ENCODE data around the gene CHST8. TPM values are rescaled to one million over a fixed set of nuclear protein-coding genes. Genes with fewer than 3 reads are reported as not detected.

The CHST8 gene
- total RNA-seq, 2 experiments from 2014 or later = not detected

DNA sequence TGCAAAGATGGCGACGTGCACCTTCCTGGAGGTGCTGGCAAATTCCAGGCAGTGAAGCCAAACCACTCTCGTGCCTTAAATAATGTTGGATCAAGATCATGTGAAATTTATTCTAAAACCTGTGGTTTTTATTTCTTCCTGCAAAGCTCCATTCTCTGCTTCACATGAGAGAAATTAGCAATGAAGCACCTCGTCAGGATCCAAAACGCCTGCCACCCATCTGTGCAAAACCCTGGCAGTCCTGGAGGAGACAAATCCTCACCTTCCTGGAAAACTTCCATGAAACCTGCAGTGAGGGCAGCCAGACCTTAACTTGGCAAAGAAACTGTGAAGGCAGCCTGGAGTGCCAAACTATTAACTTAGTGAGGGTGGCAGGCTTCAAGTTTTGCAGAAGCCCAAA, 47.6 kb downstream of the CHST8 start:
- ChIA-PET CTCF (no interaction called here), POLR2A (no interaction called here)

DNA sequence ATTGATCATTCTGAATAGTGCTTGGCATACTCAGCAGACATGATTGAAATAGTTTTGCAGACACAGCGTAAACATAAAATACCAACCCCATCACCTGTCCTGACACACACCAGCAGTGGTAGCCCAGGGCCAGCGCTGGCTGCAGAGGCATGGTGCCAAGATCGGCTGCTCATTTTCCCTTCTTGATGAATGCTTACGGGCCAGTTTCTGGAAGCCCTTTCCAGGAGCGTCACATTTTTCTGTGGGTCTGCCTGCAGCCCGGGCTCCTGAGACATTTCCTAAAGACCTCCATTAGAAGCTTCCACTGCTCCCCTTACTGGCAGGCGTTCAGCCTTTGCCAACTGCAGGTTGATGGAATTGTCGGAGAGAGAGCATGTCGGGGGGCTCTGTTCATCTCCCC, 48.6 kb downstream of the CHST8 start:
- POLR2A ChIA-PET = no interaction called here
- CTCF ChIA-PET = no interaction called here

DNA sequence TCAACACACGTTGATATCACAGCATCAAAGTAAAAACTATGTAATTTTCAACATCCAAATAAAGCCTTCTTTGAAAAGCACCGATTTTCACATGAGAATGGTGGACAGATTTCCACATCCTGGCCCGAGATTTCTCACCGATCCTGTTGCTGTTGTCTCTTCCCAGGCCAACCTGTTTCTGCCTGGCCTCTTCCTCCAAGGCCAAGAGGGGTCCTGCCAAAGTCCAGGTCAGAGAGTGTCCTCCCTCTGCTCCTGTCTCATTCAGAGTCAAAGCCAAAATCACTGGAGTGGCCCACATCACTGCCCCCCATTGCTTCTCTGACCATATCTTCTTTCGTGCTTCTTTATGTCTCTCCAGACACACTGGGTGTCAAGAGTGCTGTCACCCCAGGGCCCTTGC, 49.5 kb downstream of the CHST8 start:
- POLR2A ChIA-PET = no interaction called here

DNA sequence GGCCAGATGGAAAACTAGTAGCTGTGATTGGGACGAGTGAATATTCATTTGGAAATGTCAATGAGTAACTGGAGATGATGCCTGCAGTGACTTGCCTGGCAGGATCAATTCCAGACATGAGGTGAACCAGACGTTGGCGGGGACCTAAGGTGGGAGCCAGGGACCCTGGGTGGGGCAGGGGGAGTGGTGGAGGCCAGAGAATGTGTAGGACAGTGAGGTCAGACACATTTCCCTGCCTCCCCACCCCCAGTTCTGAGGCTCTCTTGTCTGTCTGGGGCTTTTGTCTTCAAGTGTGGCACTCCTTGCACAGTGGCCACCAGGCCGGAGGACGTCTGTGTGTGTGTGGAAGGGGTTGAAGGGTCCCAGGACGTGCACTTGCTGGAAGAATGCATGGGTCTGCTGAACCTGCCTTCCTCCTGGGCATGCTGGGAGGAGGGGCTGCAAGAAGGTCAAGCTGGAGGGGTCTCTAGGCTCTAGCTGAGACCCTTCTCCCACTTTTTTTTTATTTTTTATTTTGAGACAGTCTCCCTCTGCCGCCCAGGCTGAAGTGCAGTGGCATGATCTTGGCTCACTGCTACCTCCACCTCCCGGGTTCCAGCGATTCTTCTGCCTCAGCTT, 51.6 kb downstream of the CHST8 start:
- POLR2A ChIA-PET = no interaction called here
- CTCF ChIA-PET = no interaction called here

More for the DNA sequence above, 49.5 kb downstream of the CHST8 start:
- CTCF ChIA-PET = no interaction called here

DNA sequence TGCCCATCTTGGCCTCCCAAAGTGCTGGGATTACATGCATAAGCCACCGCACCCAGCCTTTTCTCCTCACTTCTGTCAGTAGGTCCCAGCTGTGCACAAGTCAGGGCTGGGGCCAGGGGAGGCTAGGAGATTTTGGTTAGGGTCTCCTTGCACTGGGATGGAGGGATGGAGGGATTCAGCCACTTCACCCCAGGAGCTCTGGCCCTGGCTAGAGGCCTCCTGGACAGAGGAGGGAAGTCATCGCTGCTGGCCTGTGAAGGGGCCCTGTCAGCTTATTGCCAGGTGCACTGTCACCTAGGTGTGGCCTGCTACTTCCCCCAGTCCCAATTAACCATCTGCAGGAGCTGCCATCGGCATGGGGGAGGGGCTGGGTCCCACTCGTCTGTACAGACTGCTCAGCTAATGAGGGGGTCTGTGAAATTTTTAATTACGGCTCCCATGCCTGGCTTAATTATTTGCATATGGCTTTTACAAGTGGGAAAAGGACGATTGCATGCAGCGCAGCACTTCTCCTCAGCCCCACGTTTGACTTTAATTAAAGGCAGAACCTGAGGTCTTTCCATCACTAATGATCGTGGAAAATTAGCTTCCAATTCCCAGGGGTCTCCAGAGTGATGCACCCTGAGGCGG, 52.4 kb downstream of the CHST8 start:
- POLR2A ChIA-PET = no interaction called here
- CTCF ChIA-PET = no interaction called here

DNA sequence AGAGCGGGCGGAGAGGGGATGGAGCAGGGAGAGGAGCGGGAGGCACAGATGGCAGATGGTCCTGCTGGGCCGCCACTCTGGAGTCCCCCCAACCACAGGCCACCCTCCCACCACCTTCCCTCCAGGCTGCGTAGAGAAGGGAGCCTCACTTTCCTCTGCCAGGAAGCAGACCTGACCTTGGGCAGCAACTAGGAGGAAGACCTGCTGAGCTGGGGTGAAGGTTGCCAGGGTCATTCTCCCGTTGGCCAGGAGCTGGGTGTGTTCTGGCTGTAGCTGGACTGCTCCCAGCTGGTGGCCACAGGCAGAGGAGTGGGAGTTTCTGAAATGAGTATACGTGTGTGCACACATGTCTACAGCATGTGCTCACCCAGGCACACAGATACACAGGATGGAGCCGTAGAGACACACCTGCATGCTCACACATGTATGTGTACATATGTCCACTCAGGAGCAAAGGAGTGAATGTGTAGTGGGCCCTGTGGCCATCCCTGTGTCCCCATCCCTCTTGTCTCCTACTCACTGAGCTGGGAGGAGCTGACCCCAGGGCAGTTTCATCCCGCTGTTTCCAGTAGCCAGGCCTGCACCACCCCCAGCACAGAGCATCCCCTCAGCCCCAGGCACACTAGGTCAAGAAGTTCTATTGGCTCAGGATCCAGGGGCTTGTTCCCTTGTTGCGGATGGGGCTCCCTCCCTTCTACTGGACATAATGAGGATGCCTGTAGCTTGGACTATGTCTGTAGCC, 53.0 kb downstream of the CHST8 start:
- ChIA-PET CTCF (no interaction called here), POLR2A (no interaction called here)

DNA sequence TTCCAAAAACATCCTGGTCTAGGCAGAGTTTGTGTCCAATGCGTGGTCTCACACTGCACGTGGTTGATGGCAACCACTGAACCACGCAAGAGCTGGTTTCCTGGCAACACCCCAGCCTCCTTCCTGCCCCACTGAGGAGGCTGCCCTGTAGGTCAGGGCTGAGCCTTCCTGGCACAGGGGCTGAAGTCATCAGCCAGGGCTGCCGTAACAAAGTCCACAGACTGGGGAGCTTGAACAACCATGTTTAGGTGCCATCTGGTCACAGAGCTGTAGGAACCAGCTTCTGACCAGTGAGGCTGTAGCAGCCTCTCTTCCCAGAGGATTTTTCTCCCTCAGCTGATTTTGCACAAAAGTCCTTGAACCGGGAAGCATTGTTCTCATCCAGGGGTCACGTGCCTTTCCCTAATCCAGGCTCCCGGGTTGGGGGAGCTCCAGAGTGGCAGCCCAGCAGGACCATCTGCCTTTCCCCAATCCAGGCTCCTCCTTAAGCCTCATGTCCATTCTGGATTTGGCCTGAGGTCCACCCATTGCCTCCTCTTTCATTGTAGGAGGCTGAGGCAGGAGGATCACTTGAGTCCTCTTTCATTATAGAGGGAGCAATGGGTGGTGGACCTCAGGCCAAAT, 53.9 kb downstream of the CHST8 start:
- ChIA-PET POLR2A (no interaction called here), CTCF (no interaction called here)

DNA sequence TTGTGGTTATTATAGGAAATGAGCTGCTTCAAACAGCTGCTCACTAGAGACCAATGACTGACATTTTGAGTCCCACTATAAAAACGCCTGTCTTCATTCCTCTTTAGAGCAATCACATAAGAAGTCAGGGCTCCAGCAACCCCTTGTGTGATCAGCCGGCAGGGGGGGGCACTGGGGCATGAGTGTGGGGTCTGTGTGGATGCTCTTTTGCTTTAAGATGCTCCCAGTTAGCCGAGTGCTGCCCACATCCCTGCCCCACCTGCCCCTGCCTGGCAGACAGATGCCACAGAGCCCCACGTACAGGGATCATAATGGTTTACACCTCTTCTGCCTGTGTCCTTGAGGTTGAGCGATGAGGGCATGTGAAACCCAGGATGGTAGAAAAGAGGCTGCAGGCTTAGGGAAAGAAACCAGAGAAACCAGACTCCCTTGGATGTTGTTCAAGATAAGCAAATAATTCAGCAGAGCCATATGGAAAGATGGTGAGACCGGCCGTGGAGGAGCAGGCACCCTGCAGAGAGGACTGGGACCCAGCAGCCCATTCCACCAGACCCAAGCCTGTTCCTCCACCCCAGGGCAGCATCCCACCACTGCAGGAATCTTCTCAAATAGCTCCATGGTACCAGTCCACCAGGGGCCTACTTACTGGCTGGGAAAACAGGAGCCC, 55.4 kb downstream of the CHST8 start:
- POLR2A ChIA-PET = no interaction called here

DNA sequence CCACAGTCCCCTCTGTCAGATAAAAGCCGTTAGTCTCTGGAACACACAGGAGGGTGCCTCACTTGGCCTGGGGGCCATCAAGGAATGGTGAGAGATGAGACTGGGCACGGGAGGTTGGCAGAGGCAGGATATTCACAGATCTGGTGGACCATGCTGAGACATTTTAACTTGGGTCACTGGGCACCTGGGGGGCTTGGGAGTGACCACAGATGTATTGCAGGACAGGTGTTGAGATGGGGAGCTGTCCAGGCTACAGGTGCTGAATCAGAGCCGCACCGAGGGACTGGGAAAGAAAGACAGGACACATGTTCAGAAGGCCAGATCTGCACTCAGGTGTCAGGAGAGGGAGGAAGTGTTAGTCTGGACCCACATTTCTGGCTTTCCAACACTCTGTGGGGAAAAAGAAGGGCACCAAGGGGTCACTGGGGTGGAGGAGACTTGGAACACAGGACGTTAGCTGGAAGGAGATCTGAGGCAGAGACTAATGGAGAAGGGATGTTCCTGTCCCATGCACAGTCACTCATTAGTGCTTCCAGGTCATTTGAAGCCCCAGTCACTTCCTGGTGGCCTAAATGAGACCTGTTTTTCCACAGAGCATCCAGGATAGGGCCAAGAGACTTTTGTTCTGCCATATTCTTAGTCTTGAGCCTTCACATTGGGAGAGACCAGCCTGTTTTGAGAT, 56.1 kb downstream of the CHST8 start:
- ChIA-PET CTCF (no interaction called here), POLR2A (no interaction called here)

More for the DNA sequence above, 55.4 kb downstream of the CHST8 start:
- CTCF ChIA-PET = no interaction called here

DNA sequence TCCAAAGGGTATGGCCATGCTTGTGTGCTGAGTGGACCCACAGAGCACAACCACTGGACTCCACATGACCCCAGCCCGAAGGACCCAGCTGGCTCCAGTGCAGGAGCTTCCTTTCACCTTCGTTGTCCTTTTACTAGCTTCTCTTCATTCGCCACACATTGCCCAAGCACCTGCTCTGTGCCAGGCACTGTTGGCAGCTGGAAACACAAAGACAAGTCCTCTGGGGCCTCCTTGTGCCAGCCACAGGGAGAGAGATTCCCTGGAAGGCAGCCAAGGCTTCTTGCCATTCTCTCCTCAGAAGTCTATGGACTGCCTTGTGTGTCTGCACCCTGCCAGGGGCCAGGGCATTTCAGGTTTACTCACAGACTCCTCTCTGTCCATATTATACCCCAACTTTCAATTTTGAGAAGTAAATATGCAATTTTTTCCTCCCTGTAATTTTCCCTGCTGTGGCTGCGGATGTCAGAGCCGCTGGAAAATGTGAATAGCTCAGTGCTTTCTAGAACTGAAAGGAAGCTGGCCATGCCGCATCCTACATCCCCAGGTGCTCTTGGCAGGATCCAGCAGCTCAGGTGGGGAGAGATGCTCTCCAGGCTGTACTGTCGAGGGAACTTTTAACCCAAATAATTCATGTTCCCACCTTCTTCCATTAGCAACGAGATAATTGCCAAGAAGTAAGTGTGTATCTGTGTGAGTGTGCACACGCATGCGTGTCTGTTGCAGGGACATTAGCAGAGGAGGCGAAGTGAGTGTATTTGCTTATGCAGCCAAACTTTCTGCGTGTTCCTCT, 57.2 kb downstream of the CHST8 start:
- ChIA-PET CTCF (no interaction called here), POLR2A (no interaction called here)

DNA sequence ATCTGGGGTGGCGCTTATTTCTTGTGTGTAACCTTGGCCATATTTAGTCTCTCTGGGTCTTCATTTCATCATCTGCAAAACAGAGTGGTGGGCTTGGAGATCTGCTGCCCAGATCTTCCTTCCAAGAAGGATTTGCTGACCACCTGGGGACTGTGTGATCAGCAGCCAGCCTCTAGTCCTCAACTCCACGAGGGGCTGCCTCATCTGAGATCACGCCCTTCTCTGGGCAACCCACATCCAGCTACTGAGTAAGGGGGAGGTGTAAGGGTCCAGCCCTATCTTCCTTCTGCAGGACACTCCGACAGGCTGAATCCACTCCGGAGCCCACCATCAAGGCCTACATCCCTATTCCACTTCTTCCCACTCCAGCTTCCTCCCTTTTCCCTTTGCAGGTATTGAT, 57.9 kb downstream of the CHST8 start:
- ChIA-PET POLR2A (no interaction called here), CTCF (no interaction called here)

DNA sequence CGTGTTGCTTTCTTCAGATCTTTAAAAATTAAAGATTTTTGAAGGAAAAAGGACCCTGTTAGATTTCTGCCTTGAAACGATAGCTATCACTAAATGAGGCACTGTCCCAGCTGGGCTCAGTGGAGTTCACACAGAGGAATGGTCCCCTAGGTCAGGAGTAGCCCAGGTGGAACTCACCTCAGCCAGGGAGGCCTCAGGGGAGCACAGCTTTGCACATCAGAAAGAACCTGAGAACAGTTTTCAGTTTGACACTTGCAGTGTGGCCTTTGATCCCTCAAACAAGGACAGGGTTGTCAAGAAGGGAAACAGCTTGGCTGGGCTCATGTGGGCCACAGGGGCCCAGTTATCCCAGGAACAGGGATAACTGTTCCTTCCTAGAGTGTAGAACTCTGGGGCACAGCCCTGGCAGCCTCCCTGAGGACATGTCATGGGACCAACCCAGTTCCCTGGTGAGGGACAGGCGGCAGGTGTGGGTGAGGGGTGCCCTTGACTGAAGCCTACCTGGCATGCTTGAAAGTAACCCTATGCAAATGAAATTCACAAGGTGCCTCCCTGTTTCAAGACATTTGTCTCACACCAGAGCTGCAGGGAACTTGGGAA, 59.4 kb downstream of the CHST8 start:
- ChIA-PET POLR2A (no interaction called here), CTCF (interaction anchor here (0.6 kb wide), 1 partner anchor 420 kb away, joined by 3 read pairs; no protein-coding TSS in a partner anchor)

DNA sequence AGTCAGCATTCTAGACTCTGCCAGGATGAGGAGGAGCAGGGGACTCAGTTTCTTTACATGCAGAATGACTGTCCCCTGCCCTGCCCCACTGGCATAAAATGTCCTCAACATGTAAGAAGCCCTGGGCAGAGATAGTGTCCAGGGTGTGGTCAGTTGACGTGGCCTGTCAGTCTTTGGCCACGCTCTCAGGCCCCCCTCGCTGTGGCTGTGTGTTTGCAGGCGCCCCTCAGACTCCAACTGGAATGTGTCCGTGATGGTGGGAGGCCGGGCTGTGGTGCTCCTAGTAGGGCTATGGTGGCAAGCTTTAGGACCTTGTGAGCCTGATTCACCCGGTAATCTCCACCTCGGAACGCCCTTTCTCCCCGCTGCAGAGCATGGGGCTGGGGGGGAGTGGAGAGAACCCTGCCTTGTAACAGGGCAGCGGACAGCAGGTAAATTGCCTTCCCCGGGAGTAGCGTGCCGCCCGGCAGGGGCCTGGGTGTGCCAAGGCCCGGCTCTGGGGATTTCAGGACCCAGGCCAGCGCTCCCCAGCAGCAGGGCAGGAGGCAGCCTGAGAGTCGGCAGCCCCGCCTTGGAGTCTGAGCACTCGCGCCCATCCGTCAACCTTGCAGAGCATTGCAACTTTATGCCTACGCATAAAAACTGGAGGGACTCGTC, 62.3 kb downstream of the CHST8 start:
- ChIA-PET POLR2A (no interaction called here), CTCF (no interaction called here)

DNA sequence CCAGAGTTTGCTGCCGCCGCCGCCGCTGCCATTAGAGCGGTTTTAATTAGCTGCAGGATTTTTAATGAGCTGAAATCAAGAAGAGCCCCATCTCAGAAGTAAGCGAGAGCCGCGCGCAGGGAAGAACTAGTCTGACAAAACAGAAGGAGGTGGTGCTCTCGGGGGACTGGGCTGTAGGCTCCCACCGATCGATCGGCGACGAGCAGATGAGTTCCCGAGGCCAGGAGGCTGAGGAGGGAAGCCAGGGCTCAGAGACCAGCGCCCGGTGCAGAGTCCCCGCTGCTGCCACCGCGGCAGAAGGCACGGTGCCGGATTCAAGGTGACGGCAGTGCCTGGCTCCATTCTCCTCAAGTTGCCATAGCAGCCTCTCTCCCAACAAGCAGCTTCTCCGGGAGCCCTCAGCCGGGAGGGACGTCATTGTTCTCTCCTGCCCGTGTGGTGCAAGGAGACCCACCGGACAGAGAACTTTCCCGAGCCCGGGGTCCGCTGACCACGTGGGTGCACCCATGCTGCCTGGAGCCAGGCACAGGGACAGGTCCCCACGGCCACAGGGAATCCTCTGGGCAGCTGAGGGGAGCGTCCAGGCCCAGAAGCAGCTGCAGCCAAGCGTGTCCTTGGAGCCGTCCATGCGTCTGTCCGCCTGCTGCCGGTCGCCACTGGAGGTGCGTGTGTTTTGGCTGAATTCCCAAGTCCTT, 62.9 kb downstream of the CHST8 start:
- CTCF ChIA-PET = no interaction called here

DNA sequence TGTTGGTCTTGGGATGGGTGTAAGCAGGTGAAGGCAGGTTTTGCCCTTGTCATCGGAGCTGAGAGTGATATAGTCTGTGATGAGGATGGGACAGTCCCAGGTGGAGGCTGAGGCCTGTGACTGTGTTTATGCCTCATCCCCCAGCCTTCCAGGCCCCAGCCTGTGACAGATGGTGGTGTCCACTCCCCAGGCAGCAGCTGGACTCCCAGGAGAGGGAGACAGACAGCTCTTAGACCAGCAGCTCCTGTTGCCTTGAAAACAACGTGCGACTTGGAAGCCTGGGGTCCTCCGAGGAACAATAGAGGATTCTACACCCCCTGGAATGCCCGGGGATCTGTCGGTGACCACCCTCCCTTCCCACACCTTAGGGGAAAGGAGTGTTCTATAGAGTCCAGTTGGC, 63.8 kb downstream of the CHST8 start:
- POLR2A ChIA-PET = no interaction called here
- CTCF ChIA-PET = no interaction called here

More for the DNA sequence above, 62.9 kb downstream of the CHST8 start:
- POLR2A ChIA-PET = no interaction called here

DNA sequence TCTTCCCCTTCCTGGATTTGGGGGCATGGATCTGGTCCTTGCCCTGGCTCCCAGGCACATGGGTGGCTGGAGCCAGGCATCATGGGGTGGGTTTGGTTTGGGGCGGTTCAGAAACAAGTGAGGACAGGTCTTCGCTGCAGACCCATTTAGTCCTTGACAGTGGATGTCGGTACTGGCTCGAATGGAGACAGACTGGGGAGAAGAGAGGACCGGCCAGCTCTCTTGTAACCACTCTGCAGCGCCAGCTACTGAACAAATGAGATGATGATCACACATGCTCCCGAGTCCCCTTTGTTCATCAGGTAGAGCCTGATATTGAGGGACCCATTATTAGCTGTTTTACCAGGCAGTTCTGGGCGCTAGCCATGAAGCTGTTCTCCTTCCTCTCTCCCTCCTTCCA, 64.5 kb downstream of the CHST8 start:
- POLR2A ChIA-PET = no interaction called here
- CTCF ChIA-PET = no interaction called here

DNA sequence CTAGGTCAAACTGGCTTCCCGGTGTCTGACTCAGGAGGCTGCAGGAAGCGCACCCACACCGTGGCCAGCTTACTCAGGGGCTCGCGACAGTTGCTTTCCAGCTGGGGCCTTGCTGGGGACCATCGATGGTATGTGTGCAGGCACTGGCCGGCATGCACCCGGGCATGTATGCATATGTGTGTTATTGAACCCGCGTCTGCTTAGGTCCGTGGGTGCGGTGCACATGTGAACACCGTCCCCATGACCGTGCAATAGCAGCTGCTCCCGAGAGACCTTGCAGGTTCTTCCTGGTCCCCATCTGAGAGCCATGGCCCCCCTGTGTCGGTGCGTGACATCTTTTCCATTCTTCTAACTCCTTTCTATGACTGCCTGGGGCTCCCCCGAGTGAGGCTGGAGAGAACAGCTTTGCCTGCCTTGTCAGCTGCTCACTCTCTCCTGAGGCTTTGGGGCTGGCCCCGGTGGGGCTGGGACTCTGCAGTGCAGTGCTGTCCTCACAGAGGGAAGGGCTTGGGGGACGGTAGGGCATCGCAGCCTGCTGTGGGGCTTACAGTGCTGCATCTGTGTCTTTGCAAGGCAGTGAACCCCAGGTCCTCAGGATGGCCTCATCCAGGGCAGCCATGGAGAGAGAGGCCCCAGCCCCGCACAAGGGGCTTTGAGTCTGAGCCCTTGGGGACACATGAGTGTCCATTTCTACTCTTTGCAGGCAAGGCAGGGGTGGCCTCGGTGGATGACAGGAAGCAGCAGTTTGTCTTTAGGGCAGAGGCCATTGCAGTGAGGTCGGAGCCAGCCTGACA, 65.1 kb downstream of the CHST8 start:
- ChIA-PET POLR2A (no interaction called here), CTCF (no interaction called here)
